ENCODE results near the gene KRT6C. TPM values are rescaled to one million over a fixed set of nuclear protein-coding genes. Genes with fewer than 3 reads are reported as not detected.
"Not testable (repeated sequence)": the region's sequence is repeated elsewhere in the genome, so short reads cannot be mapped to it uniquely, and the experiment has no call there.

The KRT6C gene
- polyA plus RNA-seq, 1 of the 3 experiments (the other 2 are of a cell fraction) = not detected

DNA sequence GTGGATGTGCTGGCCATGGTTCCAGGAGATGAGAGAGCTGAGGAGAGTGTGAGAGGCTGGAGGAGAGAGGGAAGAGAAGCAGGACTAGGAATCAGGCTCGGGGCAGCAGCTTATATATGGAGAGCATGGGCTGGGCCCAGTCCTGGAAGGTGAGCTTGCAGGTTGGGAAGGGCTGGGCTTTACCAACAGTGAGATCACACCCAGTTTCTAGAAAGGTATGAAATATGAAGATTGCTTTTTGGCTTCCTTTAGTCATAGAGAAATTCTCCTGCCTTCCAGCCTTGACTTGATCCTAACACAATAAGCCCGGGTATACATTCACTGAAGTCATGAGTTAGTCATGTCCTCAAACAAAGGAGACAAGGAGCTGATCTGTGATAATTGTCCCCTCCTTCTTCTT, 19.6 kb upstream of the KRT6C start, which contains the start of gene KRT6A:
Gene KRT6A (minus strand): TSS at position 86 of the 400 bp plus-strand sequence. CDS start 69 bp downstream, at position 17.
- no peak for TF ChIP-seq EZH2phosphoT487 (IDR thresholded peaks at IDR 0.05; ENCODE audit: borderline replicate concordance, low read depth)
- no peak for TF ChIP-seq YY1 (IDR thresholded peaks at IDR 0.05; ENCODE audit: low read depth)
- TF ChIP-seq MEF2A (IDR thresholded peaks at IDR 0.05; ENCODE audit: borderline replicate concordance, low read depth) = no peak
- TF ChIP-seq RXRA (IDR thresholded peaks at IDR 0.05; ENCODE audit: borderline replicate concordance, low read depth) = no peak
- no peak for TF ChIP-seq FOXJ3 (CRISPR knock-in tag; IDR thresholded peaks at IDR 0.05)
- no peak for TF ChIP-seq ELF1 (IDR thresholded peaks at IDR 0.05)
- no peak for TF ChIP-seq NFIC (IDR thresholded peaks at IDR 0.05; ENCODE audit: borderline replicate concordance)
- TF ChIP-seq, protein P1, sequence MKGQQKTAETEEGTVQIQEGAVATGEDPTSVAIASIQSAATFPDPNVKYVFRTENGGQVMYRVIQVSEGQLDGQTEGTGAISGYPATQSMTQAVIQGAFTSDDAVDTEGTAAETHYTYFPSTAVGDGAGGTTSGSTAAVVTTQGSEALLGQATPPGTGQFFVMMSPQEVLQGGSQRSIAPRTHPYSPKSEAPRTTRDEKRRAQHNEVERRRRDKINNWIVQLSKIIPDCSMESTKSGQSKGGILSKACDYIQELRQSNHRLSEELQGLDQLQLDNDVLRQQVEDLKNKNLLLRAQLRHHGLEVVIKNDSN (IDR thresholded peaks at IDR 0.05; ENCODE audit: borderline replicate concordance, low read depth) = no peak
- TF ChIP-seq, protein P2, sequence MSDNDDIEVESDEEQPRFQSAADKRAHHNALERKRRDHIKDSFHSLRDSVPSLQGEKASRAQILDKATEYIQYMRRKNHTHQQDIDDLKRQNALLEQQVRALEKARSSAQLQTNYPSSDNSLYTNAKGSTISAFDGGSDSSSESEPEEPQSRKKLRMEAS (IDR thresholded peaks at IDR 0.05; ENCODE audit: low read depth) = no peak
- TF ChIP-seq, protein P3, sequence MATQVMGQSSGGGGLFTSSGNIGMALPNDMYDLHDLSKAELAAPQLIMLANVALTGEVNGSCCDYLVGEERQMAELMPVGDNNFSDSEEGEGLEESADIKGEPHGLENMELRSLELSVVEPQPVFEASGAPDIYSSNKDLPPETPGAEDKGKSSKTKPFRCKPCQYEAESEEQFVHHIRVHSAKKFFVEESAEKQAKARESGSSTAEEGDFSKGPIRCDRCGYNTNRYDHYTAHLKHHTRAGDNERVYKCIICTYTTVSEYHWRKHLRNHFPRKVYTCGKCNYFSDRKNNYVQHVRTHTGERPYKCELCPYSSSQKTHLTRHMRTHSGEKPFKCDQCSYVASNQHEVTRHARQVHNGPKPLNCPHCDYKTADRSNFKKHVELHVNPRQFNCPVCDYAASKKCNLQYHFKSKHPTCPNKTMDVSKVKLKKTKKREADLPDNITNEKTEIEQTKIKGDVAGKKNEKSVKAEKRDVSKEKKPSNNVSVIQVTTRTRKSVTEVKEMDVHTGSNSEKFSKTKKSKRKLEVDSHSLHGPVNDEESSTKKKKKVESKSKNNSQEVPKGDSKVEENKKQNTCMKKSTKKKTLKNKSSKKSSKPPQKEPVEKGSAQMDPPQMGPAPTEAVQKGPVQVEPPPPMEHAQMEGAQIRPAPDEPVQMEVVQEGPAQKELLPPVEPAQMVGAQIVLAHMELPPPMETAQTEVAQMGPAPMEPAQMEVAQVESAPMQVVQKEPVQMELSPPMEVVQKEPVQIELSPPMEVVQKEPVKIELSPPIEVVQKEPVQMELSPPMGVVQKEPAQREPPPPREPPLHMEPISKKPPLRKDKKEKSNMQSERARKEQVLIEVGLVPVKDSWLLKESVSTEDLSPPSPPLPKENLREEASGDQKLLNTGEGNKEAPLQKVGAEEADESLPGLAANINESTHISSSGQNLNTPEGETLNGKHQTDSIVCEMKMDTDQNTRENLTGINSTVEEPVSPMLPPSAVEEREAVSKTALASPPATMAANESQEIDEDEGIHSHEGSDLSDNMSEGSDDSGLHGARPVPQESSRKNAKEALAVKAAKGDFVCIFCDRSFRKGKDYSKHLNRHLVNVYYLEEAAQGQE (IDR thresholded peaks at IDR 0.05; ENCODE audit: low read depth, low read length) = no peak
- TF ChIP-seq, protein P4, sequence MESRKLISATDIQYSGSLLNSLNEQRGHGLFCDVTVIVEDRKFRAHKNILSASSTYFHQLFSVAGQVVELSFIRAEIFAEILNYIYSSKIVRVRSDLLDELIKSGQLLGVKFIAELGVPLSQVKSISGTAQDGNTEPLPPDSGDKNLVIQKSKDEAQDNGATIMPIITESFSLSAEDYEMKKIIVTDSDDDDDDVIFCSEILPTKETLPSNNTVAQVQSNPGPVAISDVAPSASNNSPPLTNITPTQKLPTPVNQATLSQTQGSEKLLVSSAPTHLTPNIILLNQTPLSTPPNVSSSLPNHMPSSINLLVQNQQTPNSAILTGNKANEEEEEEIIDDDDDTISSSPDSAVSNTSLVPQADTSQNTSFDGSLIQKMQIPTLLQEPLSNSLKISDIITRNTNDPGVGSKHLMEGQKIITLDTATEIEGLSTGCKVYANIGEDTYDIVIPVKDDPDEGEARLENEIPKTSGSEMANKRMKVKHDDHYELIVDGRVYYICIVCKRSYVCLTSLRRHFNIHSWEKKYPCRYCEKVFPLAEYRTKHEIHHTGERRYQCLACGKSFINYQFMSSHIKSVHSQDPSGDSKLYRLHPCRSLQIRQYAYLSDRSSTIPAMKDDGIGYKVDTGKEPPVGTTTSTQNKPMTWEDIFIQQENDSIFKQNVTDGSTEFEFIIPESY (IDR thresholded peaks at IDR 0.05; ENCODE audit: borderline replicate concordance, low read depth) = no peak
- no peak for TF ChIP-seq EP300 (IDR thresholded peaks at IDR 0.05; ENCODE audit: borderline replicate concordance in 1 of 2, low read depth in 1 of 2, low read length in 1 of 2)
- TF ChIP-seq RCOR1 (IDR thresholded peaks at IDR 0.05; ENCODE audit: low read length) = no peak
- TF ChIP-seq FOSL2 (IDR thresholded peaks at IDR 0.05; ENCODE audit: borderline replicate concordance, low read depth) = no peak
- TF ChIP-seq TAF1 (IDR thresholded peaks at IDR 0.05; ENCODE audit: borderline replicate concordance, low read depth, low read length) = no peak
- no peak for TF ChIP-seq NRF1 (IDR thresholded peaks at IDR 0.05; ENCODE audit: low read depth, low read length)
- TF ChIP-seq GATA2 (CRISPR knock-in tag; IDR thresholded peaks at IDR 0.05) = no peak
- no peak for TF ChIP-seq POLR2AphosphoS5 (IDR thresholded peaks at IDR 0.05; ENCODE audit: low read depth, low read length)
- no peak for TF ChIP-seq RFX5 (IDR thresholded peaks at IDR 0.05; ENCODE audit: low read length)
- H3K79me2 ChIP-seq (ENCODE audit: insufficient read depth) = no peaks in the 10 kb centered on the region
- no peaks in the 10 kb centered on the region; a peak in 1 of 4 replicates for H3K4me1 ChIP-seq (ENCODE audit: control insufficient read depth in 1 of 2, insufficient read depth in 2 of 2, low read depth in 1 of 2, low read length in 1 of 2)
- no peaks in the 10 kb centered on the region for H3K9me2 ChIP-seq
- ChIA-PET CTCF (interaction anchor here (1.3 kb wide), 1 partner anchor 21 kb away, joined by 4 read pairs; no protein-coding TSS in a partner anchor), POLR2A (no interaction called here)
- H3K27ac ChIP-seq (ENCODE audit: low read depth in 2 of 2, low read length in 1 of 2) = no peak within 1 kb of the TSS
- no peaks in the 10 kb centered on the region for H3F3A ChIP-seq (replicated peaks; ENCODE audit: insufficient read depth)
- peaks cover 48% of the 10 kb centered on the region; the same call in 1 of the 2 replicates for H3K27me3 ChIP-seq (ENCODE audit: insufficient read depth)
- no peak within 1 kb of the TSS for H3K9ac ChIP-seq
- no peaks in the 10 kb centered on the region for H3K36me3 ChIP-seq (replicated peaks in 1 of 2; ENCODE audit: control insufficient read depth in 1 of 2, insufficient read depth in 2 of 2, low read length in 1 of 2)
- DNase-seq = no peak
- H3K4me2 ChIP-seq = no peak within 1 kb of the TSS
- no peak within 1 kb of the TSS for H2AFZ ChIP-seq (ENCODE audit: low read depth)
- 40% methylated on average over 2 of the region's 2 CpGs for WGBS (ENCODE audit: low lambda C conversion rate)
- H4K20me1 ChIP-seq (ENCODE audit: insufficient read depth) = no peaks in the 10 kb centered on the region
- no peak within 1 kb of the TSS for H3K4me3 ChIP-seq (ENCODE audit: low read depth in 2 of 2, low read length in 1 of 2)
- no peaks in the 10 kb centered on the region for H3K9me3 ChIP-seq

DNA sequence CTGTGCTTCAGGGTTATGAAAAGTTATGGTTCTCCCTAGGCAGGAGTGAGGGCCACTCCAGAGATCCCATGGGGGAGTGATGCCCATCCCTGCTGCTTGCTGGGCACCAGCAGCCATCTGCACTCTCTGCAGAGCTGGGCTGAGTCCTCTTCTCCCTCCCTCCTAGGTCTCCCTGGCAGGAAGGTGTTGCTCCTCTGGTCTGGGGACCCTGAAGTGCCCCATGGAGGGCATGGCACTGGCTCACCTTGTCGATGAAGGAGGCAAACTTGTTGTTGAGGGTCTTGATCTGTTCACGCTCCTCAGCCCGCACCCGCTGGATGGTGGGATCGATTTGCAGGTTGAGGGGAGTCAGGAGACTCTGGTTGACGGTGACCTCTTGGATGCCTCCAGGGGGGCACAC, 18.8 kb upstream of the KRT6C start:
- H3K4me2 ChIP-seq; H4K20me1 ChIP-seq (ENCODE audit: insufficient read depth); H3K9ac ChIP-seq; H3K9me3 ChIP-seq; H3K4me3 ChIP-seq (ENCODE audit: low read depth in 2 of 2, low read length in 1 of 2); H3K79me2 ChIP-seq (ENCODE audit: insufficient read depth); H3K9me2 ChIP-seq; DNase-seq; H3K27ac ChIP-seq (ENCODE audit: low read depth in 2 of 2, low read length in 1 of 2); H2AFZ ChIP-seq (ENCODE audit: low read depth); H3F3A ChIP-seq (replicated peaks; ENCODE audit: insufficient read depth); POLR2A ChIA-PET; H3K36me3 ChIP-seq (replicated peaks in 1 of 2; ENCODE audit: control insufficient read depth in 1 of 2, insufficient read depth in 2 of 2, low read length in 1 of 2); CTCF ChIA-PET; H3K4me1 ChIP-seq (ENCODE audit: control insufficient read depth in 1 of 2, insufficient read depth in 2 of 2, low read depth in 1 of 2, low read length in 1 of 2): not testable (repeated sequence)
- no CpG with 5 or more reads among the region's 6 CpGs for WGBS (ENCODE audit: low lambda C conversion rate)
- H3K27me3 ChIP-seq (ENCODE audit: insufficient read depth) = peaks cover 41% of the 10 kb centered on the region; the same call in 1 of the 2 replicates
